Measurements from ENCODE around the gene SYTL2. TPM values are rescaled to one million over a fixed set of nuclear protein-coding genes. Genes with fewer than 3 reads are reported as not detected.

Gene SYTL2
- total and polyA plus RNA-seq, 2 experiments from 2014 or later, result 3.4 to 7.2 TPM

- no peak for DNase-seq (ENCODE audit: low spot score)
- no peak overlapping the region for H3K27ac Mint-ChIP-seq
Observed at GRCh38 chr11:85668157-85668556, 142.8 kb downstream of the SYTL2 start.

More at GRCh38 chr11:85668157-85668556, 142.8 kb downstream of the SYTL2 start:
- no peaks in the 10 kb centered on the region for H3F3A ChIP-seq (replicated peaks; ENCODE audit: low read depth)
- peaks cover 4% of the 10 kb centered on the region for H4K20me1 ChIP-seq (replicated peaks; ENCODE audit: insufficient read depth)
- Mint-ChIP-seq H3K9me3 (peaks cover 20% of the 10 kb centered on the region; the same call in 2 of the 3 replicates), H3K36me3 (ENCODE audit: low read depth) (peaks cover 17% of the 10 kb centered on the region), H3K27me3 (ENCODE audit: insufficient read depth, low read depth, poor library complexity) (peaks cover 13% of the 10 kb centered on the region), H3K4me3 (no peak overlapping the region), H3K4me1 (peaks cover 12% of the 10 kb centered on the region; the same call in 2 of the 3 replicates)
- H3K27ac ChIP-seq (ENCODE audit: low read depth), result no peak overlapping the region
- peaks cover 16% of the 10 kb centered on the region for H3K79me2 ChIP-seq (replicated peaks; ENCODE audit: insufficient read depth)
- no peaks in the 10 kb centered on the region for H3K36me3 ChIP-seq (ENCODE audit: insufficient read depth)
- TF ChIP-seq ZNF331 (CRISPR knock-in tag; IDR thresholded peaks at IDR 0.05; ENCODE audit: low read depth), result no peak
- no peak for TF ChIP-seq STAT1 (IDR thresholded peaks at IDR 0.05; ENCODE audit: unreplicated experiment)
- no peak for TF ChIP-seq ZNF114 (CRISPR knock-in tag; IDR thresholded peaks at IDR 0.05)
- no peak for TF ChIP-seq EZH2 (IDR thresholded peaks at IDR 0.05; ENCODE audit: low read depth, unreplicated experiment)
- no peak for TF ChIP-seq ZNF462 (CRISPR knock-in tag; IDR thresholded peaks at IDR 0.05)
- no peak for TF ChIP-seq CTCF (conservative IDR thresholded peaks at IDR 0.05; ENCODE audit: low read depth in 2 of 2)
- TF ChIP-seq ETS1 (IDR thresholded peaks at IDR 0.05), result no peak
- no peak for TF ChIP-seq JUNB (IDR thresholded peaks at IDR 0.05; ENCODE audit: unreplicated experiment)
- TF ChIP-seq POLR2AphosphoS5 (IDR thresholded peaks at IDR 0.05; ENCODE audit: low read depth), result no peak
- no peak for TF ChIP-seq EZH2phosphoT487 (IDR thresholded peaks at IDR 0.05; ENCODE audit: unreplicated experiment)
- no peak for TF ChIP-seq NANOG (IDR thresholded peaks at IDR 0.05; ENCODE audit: borderline replicate concordance)
- TF ChIP-seq CREB1 (CRISPR knock-in tag; IDR thresholded peaks at IDR 0.05; ENCODE audit: low read depth), result no peak
- no peak overlapping the region for H3K4me3 ChIP-seq
- no peak overlapping the region for H3K4me2 ChIP-seq
- H2AFZ ChIP-seq, result no peak overlapping the region
- H3K27me3 ChIP-seq (ENCODE audit: insufficient read depth), result peaks cover 15% of the 10 kb centered on the region; the same call in 1 of the 2 replicates
- no peaks in the 10 kb centered on the region for H3K9me2 ChIP-seq (ENCODE audit: insufficient read depth)
- H3K4me1 ChIP-seq (ENCODE audit: insufficient read depth), result 0 out of 2 replicates have a peak, but pooled peaks cover 3% of the 10 kb centered on the region
- ATAC-seq, result no peak

All from GM23338 (cell line).